ENCODE data around the gene EVA1A.

Gene EVA1A

DNA sequence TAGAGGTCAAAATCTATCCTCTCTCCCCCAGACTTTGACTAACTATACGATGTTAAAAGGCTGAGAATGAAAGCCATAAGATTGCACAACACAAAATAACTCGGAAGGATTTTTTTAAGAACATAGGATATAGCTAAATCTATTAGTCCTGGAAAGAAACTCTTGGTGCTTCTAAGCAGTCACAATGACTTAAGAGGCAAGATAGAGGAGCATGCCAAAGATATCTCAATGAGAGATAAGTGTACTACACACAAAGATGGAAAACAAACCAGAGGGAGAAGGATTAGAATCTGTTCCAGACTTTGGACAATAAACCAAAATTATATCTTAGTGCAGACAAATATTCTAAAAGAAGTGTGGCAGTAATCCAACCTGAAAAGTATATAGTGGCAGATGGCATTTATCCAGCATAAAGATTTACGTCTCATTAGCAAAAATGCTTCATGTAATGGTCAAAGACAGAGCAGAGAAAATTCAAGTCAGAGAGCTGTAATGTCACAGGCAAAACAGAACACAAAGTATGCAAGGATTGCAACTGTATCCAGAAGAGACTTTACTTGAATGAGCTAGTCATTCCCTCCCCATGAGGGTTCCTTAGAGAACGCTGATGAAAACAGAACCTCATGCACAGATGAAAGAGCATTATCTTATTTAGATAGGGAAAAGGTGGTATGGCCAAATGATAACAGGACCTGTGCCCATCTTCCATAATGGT, 28.8 kb upstream of the EVA1A start:
- no peak for DNase-seq (ENCODE audit: low spot score)

DNA sequence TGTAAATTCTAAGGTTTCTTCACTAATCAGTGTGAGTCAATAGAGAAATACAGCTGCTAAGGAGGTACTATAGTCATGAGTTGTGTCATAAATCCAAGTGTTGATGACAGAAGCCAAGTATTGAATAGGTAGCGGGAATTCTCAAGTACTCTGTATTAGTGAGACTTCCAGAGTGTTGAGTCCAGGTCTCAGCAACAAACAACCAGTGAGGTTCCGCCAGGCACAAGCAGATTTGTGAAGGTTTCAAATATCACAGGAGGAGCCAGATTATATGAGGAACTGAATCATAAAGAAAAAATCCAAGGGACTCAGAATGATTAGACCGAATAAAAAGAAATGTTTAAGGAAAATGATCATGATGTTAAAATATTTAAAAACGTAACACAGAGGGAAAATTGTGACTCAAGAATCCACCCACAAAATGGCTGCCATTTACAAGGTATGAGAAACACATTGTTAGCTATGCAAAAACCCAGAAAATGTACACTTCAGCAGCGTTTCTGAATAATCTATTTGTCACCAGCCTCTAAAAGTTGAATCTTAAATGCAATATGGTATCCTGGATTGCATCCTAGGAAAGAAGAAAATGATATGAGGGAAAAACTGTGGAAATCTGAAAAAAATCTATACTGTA, 27.3 kb upstream of the EVA1A start:
- DNase-seq (ENCODE audit: low spot score): no peak

DNA sequence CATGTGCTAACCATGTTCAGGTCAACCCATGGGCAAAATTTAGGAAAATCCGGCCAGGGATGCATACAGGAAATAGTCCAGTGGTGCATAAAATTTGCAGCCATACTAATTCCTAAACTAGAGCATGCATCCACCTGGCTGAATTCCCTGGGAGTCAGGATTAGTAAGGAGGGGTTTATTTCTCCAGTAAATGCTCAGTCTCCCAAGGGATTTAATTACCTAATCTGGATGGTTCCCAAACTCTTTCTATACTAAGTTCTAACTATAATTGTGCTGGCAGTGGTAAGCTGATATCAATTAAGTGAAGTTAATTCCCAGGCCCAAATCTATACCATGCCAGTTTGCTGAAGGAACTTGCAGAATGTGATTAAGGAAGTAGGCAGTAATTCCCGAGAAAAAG, 26.2 kb upstream of the EVA1A start:
- DNase-seq (ENCODE audit: low spot score): no peak

DNA sequence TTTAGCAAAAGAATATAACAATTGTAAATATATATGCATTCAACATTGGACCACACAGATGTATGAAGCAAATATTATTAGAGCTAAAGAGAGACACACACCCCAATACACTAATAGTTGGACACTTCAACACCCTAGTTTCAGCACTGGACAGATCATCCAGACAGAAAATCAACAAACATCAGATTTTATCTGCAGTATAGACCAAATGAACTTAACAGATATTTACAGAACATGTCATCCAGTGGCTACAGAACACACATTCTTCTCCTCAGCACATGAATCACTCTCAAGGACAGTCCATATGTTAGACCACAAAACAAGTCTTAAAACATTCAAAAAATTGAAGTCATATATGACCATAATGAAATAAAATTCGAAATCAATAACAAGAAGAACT, 22.1 kb upstream of the EVA1A start:
- no peak for DNase-seq (ENCODE audit: low spot score)

DNA sequence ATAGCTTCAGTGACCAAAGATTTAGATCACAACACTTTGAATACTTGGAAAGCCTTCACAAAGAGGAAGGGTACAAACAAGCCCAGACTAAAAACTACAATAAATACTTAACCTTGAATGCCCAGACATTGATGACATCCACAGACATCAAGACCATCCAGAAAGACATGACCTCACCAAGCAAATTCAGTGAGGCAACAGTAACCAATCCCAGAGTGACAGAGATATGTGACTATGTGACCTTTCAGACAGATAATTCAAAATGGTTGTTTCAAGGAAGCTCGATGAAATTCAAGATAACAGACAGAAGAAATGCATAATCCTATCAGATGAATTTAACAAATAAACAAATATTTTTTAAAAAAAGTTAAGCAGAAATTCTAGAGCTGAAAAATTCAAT, 19.9 kb upstream of the EVA1A start:
- no peak for DNase-seq (ENCODE audit: low spot score)

DNA sequence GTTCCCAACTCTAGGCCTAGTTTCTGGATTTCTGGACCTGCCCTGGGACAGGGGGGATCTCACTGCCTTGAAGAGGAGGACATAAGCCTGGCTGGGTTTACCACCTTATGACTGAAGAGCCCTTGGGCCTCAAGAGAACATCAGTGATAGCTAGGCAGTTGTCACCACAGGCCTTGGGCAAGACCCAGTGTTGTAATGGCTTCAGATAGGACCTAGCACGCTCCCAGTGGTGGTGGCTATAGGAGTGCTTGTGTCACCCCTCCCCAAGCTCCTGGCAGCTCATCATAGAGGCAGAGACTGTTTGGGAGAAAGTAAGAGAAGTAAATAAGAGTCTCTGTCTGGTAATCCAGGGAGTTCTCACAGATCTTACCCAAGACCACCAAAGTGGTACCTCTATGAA, 19.4 kb upstream of the EVA1A start:
- no peak for DNase-seq (ENCODE audit: low spot score)

DNA sequence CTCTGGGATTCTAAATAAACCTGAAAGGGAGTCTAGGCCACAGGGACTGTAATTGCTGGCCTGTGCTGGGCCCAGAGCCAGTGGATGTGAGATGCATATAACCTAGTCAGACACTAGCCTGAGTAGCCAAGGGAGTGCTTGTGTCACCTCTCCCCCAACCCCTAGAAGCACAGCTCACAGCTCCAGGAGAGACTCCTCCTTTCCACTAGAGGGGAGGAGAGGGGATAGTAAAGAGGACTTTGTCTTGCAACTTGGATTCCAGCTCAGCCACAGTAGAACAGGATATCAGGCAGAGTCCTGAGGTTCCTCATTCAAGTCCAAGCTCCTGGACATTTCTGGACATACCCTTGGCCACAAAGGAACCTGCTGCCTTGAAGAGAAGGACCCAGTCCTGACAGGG, 18.4 kb upstream of the EVA1A start:
- DNase-seq (ENCODE audit: low spot score): no peak

DNA sequence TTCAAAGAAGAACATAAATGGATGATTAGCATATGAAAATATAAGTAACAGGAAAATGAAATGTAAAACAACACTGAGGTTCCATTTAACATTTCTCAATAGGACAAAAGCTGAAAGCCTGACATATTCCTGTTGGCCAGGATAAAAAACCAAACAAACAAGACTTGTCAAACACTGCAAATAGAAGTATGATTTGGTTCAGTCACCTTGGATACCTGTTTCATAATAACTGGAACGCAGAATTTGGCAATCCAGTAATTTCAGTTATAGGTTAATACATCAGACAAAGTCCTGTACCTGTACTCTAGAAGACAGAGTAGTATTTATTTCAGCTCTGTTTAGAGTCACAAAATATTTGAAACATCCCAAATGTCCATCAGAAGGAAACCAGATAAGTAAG, 16.5 kb upstream of the EVA1A start:
- no peak for DNase-seq (ENCODE audit: low spot score)

DNA sequence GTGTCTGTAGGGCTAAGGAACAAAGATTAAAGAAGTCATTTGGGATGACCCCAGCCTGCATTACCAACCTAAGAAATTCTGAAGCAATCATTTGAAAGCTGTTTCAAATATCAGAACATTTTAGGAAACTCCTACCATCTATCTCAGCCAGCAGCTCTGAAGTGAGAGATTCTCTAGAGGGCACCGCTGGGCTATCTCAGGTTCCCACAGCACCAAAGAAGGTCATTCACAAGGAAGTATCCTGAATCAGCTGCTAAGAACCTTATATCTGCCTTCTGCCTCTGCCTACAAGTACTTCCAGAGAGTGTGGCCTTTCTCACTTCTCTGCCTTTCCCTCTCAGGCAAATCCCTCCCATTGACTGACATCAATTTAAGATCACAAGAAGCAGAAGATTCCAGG, 13.4 kb upstream of the EVA1A start:
- DNase-seq (ENCODE audit: low spot score): peak; percentile 44

DNA sequence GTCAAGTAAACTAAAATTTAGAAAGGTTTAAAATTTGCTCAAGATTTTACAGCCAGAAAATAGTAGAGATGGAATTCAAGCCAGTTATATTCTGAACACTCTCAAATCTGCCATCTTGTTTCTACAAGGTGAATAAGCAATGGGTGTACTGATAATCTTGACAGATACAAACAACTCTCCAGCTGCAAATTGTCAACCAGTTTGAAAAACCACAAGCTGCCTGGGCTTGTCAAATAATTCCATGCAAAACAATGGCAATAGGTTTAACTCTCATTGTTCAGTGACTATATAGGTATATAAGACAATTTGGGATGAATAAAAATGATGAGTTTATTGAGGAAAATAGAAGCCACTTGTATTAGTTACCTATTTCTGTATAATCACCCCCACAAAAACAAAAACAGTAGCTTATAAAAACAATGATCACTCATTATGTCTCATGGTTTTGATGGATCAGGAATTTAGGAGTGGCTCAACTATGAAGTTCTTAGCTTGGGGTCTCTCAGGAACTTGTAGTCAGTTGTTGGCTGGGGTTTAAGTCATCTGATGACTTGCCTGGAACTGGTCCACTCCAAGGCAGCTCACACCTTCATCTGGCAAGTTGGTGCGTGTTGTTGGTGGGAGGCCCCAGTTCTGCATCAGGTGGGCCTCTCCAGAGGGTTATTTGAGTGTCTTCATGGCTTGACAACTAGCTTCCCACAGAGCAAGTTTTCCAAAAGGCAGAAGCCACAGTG, 12.6 kb upstream of the EVA1A start:
- peak; percentile 66 for DNase-seq (ENCODE audit: low spot score)

DNA sequence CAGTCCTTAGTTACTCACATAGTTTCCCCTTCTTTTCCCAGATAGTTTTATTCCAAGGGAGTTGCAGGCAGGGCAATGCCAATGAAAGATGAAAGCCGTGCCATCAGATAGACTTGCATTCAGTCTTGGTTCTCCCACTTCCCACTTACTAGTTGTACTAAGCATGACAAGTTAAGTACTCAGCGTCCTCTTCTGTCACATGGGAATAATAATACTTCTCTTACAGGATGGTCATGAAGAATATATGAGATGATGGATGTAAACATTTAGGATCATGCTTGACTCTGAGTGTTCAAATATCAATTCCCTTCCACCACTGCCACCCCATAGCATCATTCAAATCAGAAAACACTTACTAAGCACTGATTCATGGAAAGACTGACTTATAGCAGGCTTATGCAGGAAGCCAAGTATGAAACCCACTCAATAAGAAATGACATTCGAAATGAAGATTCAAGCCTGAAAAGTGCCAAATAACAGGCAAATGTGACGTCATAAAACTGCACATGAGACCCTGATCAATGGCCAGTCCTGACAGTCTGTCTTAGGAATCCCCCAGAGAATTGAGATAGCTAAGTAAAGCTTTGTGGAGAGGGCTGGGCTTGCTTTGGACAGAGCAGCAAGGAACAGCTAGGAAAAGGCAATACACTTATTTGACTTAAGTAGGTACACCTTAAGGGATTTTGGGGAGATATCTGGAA, 11.1 kb upstream of the EVA1A start:
- peak; percentile 52 for DNase-seq (ENCODE audit: low spot score)

DNA sequence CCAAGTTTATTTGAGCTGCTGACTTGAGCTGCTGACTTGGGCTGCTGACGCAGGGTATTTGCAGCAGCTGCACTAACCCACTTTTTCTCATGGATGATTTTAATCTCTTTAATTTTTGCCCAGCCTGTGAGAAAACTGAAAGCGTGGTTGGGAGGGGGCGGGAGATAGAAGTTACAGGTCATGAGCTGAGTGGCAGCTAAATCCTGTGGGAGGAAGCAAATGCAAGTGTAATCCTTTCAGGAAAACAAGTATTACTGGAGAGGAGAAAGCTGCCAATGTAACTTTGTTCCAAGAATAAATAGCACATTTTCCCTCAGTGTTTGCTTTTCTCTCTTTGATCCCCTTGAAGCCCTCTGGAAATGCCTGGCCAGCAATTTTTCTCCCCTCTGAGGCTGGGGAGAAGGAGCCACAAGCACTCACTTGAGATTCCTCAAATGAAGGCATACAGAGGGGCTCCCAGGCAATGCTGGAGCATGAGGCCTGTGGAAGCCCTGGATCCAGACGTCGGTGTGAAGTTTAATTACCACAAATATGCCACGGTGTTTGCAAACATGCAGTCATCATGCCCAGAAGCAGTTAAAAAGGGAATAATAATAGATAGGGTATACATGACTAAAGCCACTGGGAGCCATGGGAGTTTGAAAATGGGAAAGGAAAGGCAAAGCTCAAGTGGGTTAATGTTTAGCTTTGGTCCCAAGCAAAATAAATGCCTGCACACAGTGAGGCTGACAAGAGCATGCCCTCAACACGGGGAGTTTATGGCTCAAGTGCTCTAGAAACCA, 10.4 kb upstream of the EVA1A start:
- DNase-seq (ENCODE audit: low spot score): peak; percentile 96

DNA sequence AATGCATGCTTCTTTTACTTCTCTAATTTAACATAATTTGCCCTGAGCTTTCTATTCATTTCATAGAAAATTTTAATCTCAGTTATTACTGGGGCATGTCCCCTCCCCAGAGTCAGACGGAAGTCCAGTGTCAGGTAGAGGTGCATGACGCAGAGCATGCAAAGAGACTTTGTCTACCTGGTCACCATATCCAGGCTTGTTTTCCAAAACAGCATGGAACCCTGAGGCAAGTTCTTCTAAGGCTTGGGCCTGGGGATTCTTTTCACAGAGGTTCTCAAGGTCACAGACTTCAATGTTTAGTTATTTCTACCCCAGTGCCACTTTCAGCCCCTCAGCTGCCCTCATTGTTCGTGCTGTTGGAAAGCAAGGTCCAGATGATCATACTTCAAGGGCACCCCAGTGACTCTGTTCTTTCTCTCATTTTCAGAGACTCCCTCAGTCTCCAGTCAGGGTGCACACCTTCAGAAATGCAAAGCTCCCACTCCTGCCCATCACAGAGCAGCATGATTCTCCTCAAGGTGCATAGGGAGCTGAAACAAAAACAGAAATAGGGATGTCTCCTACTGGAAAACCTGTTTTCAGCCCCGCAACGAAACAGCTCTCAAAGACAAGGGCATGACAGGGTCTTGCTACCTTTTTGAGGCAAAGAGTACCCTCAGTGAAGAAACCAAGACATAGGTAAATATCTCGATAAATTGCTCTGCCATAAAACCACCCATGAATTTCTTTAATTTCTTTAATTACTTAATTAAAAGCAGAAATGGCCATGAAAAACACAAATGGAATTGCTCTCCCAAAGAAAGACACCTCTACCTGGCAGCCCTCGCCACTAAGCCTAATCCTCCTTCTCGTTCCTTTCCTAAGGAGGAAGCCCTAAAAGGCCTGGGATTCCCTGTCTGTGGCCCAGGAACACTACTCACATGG, 9.5 kb upstream of the EVA1A start:
- DNase-seq (ENCODE audit: low spot score): no peak

DNA sequence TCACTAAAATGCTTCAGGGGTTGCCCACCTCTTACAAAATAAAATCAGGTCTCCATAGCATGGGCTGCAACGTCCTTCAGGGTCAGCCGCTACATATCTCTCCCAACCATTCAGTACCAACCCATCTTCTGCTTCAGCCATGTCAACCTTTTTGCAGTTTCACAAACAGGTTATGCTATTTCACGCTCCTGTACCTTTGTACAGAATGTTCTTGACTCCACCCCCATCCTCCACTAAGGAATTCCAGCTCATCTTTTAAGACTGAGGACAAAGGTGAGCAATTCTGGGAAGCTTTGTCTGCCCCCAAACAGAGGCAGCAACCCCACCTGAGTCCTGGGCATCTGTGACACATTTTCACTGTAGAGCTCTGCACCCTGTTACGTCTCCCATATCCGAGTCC, 8.8 kb upstream of the EVA1A start:
- peak; percentile 67 for DNase-seq (ENCODE audit: low spot score)

DNA sequence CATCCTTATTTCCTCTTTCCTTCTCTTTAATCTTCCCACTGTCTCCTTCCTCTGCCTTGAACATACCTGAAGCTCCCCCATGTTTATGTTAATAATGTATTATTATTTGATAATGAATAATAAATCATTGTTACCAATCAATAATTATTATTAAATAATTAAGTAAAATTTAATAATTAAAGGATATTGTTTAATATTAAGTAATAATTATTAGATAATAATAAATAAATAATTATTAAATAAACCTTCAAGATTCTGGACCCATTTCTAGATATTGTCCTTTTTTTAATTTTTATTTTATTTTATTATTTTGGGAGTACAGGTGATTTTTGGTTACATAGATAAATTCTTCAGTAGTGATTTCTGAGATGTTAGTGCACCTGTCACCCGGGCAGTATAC, 7.4 kb upstream of the EVA1A start:
- no peak for DNase-seq (ENCODE audit: low spot score)

DNA sequence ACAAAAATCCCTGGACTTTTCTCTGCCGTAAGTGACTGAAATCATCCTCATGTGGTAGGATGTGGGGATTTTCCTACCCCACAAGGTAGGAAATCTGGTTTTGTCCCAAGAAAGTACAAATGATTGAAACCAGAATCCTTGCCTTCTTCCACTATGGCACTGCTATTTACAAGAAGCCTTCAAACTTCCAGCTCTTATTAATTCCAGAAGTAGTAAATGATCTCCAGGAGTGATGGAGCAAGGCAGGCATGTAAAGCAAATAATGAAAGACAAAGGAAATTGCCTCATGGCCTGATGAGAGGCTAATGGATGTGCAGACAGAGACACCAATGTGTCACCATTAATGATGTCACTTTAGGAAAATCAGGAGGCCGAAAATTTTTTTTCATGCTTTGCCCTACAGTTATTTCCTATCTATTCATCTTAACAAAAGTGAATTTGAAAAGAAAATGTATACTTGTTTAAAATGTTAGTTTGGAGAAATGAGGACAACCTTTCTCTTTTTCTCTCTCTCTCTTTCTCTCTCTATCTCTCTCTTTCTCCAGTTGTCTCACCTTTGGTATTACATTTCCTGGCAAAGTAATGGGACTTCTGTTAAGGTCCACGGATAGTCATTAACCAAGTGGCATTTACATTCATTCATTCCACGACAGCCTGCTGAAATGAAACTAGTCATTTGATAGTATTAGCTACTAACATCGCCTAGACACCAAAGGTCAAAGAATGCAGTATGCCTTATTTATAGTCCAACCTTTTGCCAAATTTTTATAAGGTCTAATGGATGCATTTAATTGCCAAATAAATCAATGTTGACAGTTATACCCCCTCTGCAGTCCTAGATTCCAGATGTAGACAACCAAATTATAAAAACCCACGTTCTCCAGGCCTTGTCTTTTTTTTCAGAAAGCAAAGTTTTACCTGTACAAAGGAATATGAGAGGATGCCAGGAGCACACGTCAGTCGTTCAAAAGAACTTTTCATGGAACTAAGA, 5.0 kb upstream of the EVA1A start:
- DNase-seq (ENCODE audit: low spot score): peak; percentile 96

DNA sequence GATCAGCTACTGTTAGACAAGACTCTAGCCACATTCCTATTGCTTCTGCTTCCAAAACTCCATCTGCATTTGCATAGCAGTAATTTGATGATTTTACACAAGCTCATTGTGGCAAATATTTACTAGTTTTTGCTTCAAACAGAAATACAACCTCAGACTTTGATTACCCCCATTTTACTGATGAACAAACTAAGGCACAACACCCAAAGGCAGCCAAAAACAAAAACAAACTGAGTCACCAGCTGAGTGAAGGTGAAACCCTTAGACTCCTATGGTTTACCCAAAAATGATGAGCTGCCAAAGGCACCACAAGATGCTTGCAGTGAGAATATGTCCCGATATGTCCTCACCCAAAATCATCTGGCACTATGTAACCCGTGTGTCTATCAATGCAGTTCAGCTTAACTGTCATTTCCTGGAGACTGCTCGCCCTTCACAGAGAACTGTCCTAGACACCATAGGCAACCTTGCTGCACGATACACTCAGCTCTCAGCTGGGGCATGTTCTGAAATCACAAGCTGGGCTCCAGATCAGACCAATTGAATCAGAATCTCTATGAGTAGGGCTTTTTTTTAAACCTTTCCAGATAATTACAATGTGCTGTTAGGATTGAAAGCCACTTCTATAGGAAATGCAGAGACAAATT, 4.1 kb upstream of the EVA1A start:
- DNase-seq (ENCODE audit: low spot score): no peak

DNA sequence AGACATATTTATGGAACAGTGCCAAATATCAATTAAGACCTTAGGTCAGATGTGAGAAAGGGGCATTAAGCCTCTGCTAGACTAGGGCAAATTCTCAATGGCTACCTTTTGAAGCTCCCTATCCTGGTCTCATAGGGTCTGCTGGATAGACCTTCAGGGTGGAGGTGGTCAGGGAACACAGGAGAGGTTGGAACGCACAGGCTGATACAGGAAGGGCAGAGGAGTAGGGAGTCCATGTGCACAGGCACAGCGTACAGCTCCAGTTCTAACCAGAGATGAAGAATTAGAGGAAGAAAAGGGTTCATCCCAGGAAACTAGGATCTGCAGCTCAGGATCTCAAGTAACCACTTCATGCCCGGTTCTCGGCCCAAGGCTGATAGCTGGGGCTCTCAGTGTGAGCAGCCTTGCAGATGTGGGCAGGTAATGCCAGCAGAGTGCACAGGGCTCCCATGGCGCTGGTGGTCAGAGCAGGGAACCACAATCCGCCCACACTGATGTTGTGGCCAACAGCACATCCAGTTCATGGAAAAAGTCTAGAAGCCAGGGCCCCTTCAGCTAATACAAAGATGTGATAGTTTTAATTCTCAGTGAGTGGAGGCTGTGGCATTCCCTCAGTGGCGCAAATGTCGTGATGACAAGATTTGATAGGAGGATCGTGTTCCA, 3.4 kb upstream of the EVA1A start:
- DNase-seq (ENCODE audit: low spot score): no peak

DNA sequence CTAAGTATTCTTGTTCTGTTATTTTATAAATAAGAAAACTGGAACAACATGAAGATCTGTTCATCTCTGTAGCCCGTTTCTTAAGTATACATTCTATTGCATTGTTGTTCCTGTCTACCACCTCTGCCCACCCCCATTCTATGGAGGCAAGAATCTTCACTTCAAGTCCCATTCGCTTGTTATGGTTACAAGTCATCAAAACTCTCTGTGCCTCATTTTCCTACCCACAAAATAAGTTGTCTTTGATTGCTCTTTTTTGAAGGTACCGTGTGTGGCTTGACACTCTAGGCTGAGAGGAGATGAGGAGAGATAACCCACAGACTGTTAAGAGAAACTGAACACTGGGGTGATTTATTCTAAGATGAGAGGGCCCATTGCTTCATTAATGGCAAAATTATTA, 2.9 kb upstream of the EVA1A start:
- DNase-seq (ENCODE audit: low spot score): no peak

Data from kidney tubule cell (primary cell).